CD4-positive, CD25-positive, alpha-beta regulatory T cell (primary cell): Measurements from ENCODE around the gene ZNF691. TPM values are rescaled to one million over a fixed set of nuclear protein-coding genes. Genes with fewer than 3 reads are reported as not detected.
A peak's percentile ranks its signal among the peaks of the same experiment; 100 is the strongest.

ENCODE experiments used
- ATAC-seq, 2 donors: fragments of 150-1000 bp; cut with Tn5 transposase; one replicate each; pipeline ENCODE4 v1.10.0; 2021; ENCODE audit warnings: low read depth in 2 of 2, moderate number of reproducible peaks in 2 of 2, moderate library complexity in 1 of 2
- DNase-seq, 3 donors: peaks; one replicate each; pipeline versions ENCODE4 v3.0.0 to v3.0.0-alpha.2; 2012 to 2022; ENCODE audit warnings: mixed read lengths in 1 of 3
- H3K27ac ChIP-seq: one replicate; pipeline ENCODE4 v1.7.0; 2013; ENCODE audit warnings: mild to moderate bottlenecking, low read length; ENCODE audit not compliant: insufficient read depth, poor library complexity, severe bottlenecking
- H3K27me3 ChIP-seq: one replicate; pipeline ENCODE4 v1.7.0; 2013; ENCODE audit warnings: low read length; ENCODE audit not compliant: control insufficient read depth, insufficient read depth
- H3K36me3 ChIP-seq: one replicate; pipeline ENCODE4 v1.7.0; 2013; ENCODE audit warnings: mild to moderate bottlenecking, low read length, moderate library complexity; ENCODE audit not compliant: control insufficient read depth, insufficient read depth
- H3K4me1 ChIP-seq: 2 replicates; pipeline ENCODE4 v1.7.0; 2013; ENCODE audit warnings: mild to moderate bottlenecking, low read length; ENCODE audit not compliant: insufficient read depth, control insufficient read depth, poor library complexity, severe bottlenecking
- H3K4me3 ChIP-seq: one replicate; pipeline ENCODE4 v1.7.0; 2013; ENCODE audit warnings: low read depth, mild to moderate bottlenecking, low read length, moderate library complexity
- H3K9me3 ChIP-seq, 2 experiments: 1 replicate in 1 of 2; 2 replicates in 1 of 2; pipeline ENCODE4 v1.7.0; 2013; ENCODE audit warnings: low read length in 2 of 2, mild to moderate bottlenecking in 1 of 2, moderate library complexity in 1 of 2; ENCODE audit not compliant: control insufficient read depth in 2 of 2
- H3K27ac Mint-ChIP-seq, 3 donors: one replicate each; pipeline ENCODE4 v1.8.0; 2020 to 2022; ENCODE audit warnings: mild to moderate bottlenecking in 3 of 3, mixed read lengths in 3 of 3, moderate library complexity in 2 of 3
- H3K27me3 Mint-ChIP-seq: one replicate; pipeline ENCODE4 v1.8.0; 2022; ENCODE audit warnings: mild to moderate bottlenecking, mixed read lengths
- H3K36me3 Mint-ChIP-seq: one replicate; pipeline ENCODE4 v1.8.0; 2020; ENCODE audit warnings: mixed read lengths
- H3K4me1 Mint-ChIP-seq, 4 donors: one replicate each; pipeline ENCODE4 v1.8.0; 2020 to 2022; ENCODE audit warnings: mixed read lengths in 4 of 4, mild to moderate bottlenecking in 1 of 4
- H3K4me3 Mint-ChIP-seq, 4 donors: one replicate each; pipeline ENCODE4 v1.8.0; 2020 to 2022; ENCODE audit warnings: mild to moderate bottlenecking in 4 of 4, mixed read lengths in 4 of 4, moderate library complexity in 3 of 4
- H3K9me3 Mint-ChIP-seq, 7 donors: one replicate each; pipeline ENCODE4 v1.8.0; 2020 to 2022; ENCODE audit warnings: mixed read lengths in 7 of 7, mild to moderate bottlenecking in 3 of 7, moderate library complexity in 2 of 7
- polyA plus RNA-seq, 4 donors: library from polyadenylated mRNA; unstranded; fragments of 300-500 nt; fragmentation: Illumina TruSeq; gene quantifications; one replicate each; pipeline ENCODE4 v1.2.3, GENCODE V29; 2021
- total RNA-seq: library from RNA; stranded (reverse); gene quantifications from one replicate; pipeline ENCODE4 v1.2.3, GENCODE V29; 2022

The ZNF691 gene
- total and polyA plus RNA-seq, 5 donors from 2014 or later: 5.3 to 13.7 (median 9.5) TPM

- no peak overlapping the region for H3K27ac Mint-ChIP-seq
- H3K27ac ChIP-seq: no peak overlapping the region
- no peak overlapping the region for H3K4me3 ChIP-seq
These were observed 23.5 kb upstream of the ZNF691 start for GRCh38 chr1:42822800-42823392.

GRCh38 chr1:42824481-42825035 lies 21.9 kb upstream of the ZNF691 start:
- no peak overlapping the region for H3K4me3 Mint-ChIP-seq
- peaks cover 9% of the 10 kb centered on the region for H3K36me3 Mint-ChIP-seq
- no peak for ATAC-seq
- Histone ChIP-seq H3K9me3 (no peaks in the 10 kb centered on the region), H3K27ac (no peak overlapping the region), H3K4me1 (no peaks in the 10 kb centered on the region), H3K4me3 (no peak overlapping the region), H3K27me3 (no peaks in the 10 kb centered on the region), H3K36me3 (no peaks in the 10 kb centered on the region)
- peaks cover 4 to 13% (median 6%) of the 10 kb centered on the region in 4 donors for H3K4me1 Mint-ChIP-seq
- peak overlapping the region in 1 of 3 donors; percentile 38 for H3K27ac Mint-ChIP-seq
- H3K27me3 Mint-ChIP-seq: no peaks in the 10 kb centered on the region
- DNase-seq: no peak
- H3K9me3 Mint-ChIP-seq: no peaks in the 10 kb centered on the region

More at GRCh38 chr1:42822800-42823392, 23.5 kb upstream of the ZNF691 start:
- Histone ChIP-seq H3K36me3 (no peaks in the 10 kb centered on the region), H3K27me3 (no peaks in the 10 kb centered on the region), H3K4me1 (peaks cover 1% of the 10 kb centered on the region), H3K9me3 (no peaks in the 10 kb centered on the region)
- Mint-ChIP-seq H3K4me3 (peak overlapping the region in 1 of 4 donors; percentile 81), H3K27me3 (no peaks in the 10 kb centered on the region), H3K36me3 (peaks cover 9% of the 10 kb centered on the region), H3K9me3 (peaks cover 0 to 2% (median 0%) of the 10 kb centered on the region in 7 donors), H3K4me1 (peaks cover 9 to 17% (median 13%) of the 10 kb centered on the region in 4 donors)
- DNase-seq (no peak), ATAC-seq (no peak)

- Histone ChIP-seq H3K4me3 (no peak overlapping the region), H3K27ac (no peak overlapping the region), H3K27me3 (no peaks in the 10 kb centered on the region), H3K36me3 (no peaks in the 10 kb centered on the region), H3K4me1 (no peaks in the 10 kb centered on the region), H3K9me3 (no peaks in the 10 kb centered on the region)
- H3K27me3 Mint-ChIP-seq: no peaks in the 10 kb centered on the region
- H3K36me3 Mint-ChIP-seq: peaks cover 6% of the 10 kb centered on the region
- ATAC-seq (no peak), DNase-seq (no peak)
- H3K4me3 Mint-ChIP-seq: no peak overlapping the region
- peaks cover 4 to 7% (median 5%) of the 10 kb centered on the region in 4 donors for H3K4me1 Mint-ChIP-seq
- no peak overlapping the region for H3K27ac Mint-ChIP-seq
- H3K9me3 Mint-ChIP-seq: no peaks in the 10 kb centered on the region
These were observed 21.2 kb upstream of the ZNF691 start for GRCh38 chr1:42825036-42825851.

- DNase-seq: no peak
- no peak overlapping the region for H3K4me3 ChIP-seq
- H3K27me3 Mint-ChIP-seq: no peaks in the 10 kb centered on the region
- no peak overlapping the region for H3K27ac Mint-ChIP-seq
- H3K9me3 ChIP-seq: no peaks in the 10 kb centered on the region
- no peaks in the 10 kb centered on the region for H3K4me1 Mint-ChIP-seq
- H3K27me3 ChIP-seq: no peaks in the 10 kb centered on the region
- H3K4me3 Mint-ChIP-seq: no peak overlapping the region
- peaks cover 4% of the 10 kb centered on the region for H3K36me3 Mint-ChIP-seq
- ATAC-seq: no peak
- no peaks in the 10 kb centered on the region for H3K9me3 Mint-ChIP-seq
- H3K36me3 ChIP-seq: no peaks in the 10 kb centered on the region
- H3K27ac ChIP-seq: no peak overlapping the region
- H3K4me1 ChIP-seq: no peaks in the 10 kb centered on the region
These were observed 15.8 kb upstream of the ZNF691 start for GRCh38 chr1:42830631-42831030.

- no peak for ATAC-seq
- Histone ChIP-seq H3K36me3 (no peaks in the 10 kb centered on the region), H3K4me1 (no peaks in the 10 kb centered on the region), H3K9me3 (no peaks in the 10 kb centered on the region), H3K4me3 (no peak overlapping the region), H3K27me3 (no peaks in the 10 kb centered on the region), H3K27ac (no peak overlapping the region)
- H3K4me3 Mint-ChIP-seq: no peak overlapping the region
- DNase-seq: no peak
- H3K36me3 Mint-ChIP-seq: peaks cover 11% of the 10 kb centered on the region
- H3K9me3 Mint-ChIP-seq: no peaks in the 10 kb centered on the region
- no peak overlapping the region for H3K27ac Mint-ChIP-seq
- H3K4me1 Mint-ChIP-seq: no peaks in the 10 kb centered on the region
- no peaks in the 10 kb centered on the region for H3K27me3 Mint-ChIP-seq
These were observed 15.1 kb upstream of the ZNF691 start for GRCh38 chr1:42831273-42831672.

- ATAC-seq: no peak
- H3K4me1 Mint-ChIP-seq: no peaks in the 10 kb centered on the region
These were observed 13.7 kb upstream of the ZNF691 start for GRCh38 chr1:42832641-42833240.

GRCh38 chr1:42833981-42834380 lies 12.4 kb upstream of the ZNF691 start:
- no peak for DNase-seq

More at GRCh38 chr1:42832641-42833240, 13.7 kb upstream of the ZNF691 start:
- Histone ChIP-seq H3K4me3 (no peak overlapping the region), H3K9me3 (no peaks in the 10 kb centered on the region), H3K27ac (no peak overlapping the region), H3K4me1 (no peaks in the 10 kb centered on the region), H3K36me3 (no peaks in the 10 kb centered on the region), H3K27me3 (no peaks in the 10 kb centered on the region)
- no peak overlapping the region for H3K27ac Mint-ChIP-seq
- H3K27me3 Mint-ChIP-seq: no peaks in the 10 kb centered on the region
- H3K4me3 Mint-ChIP-seq: no peak overlapping the region
- H3K9me3 Mint-ChIP-seq: no peaks in the 10 kb centered on the region
- DNase-seq: no peak
- peaks cover 15% of the 10 kb centered on the region for H3K36me3 Mint-ChIP-seq

More at GRCh38 chr1:42833981-42834380, 12.4 kb upstream of the ZNF691 start:
- H3K9me3 Mint-ChIP-seq: no peaks in the 10 kb centered on the region
- no peaks in the 10 kb centered on the region for H3K27me3 ChIP-seq
- no peak overlapping the region for H3K4me3 ChIP-seq
- no peaks in the 10 kb centered on the region for H3K36me3 ChIP-seq
- H3K4me1 Mint-ChIP-seq: peaks cover 0 to 3% (median 0%) of the 10 kb centered on the region in 4 donors
- H3K36me3 Mint-ChIP-seq: peaks cover 15% of the 10 kb centered on the region
- no peak for ATAC-seq
- H3K9me3 ChIP-seq: no peaks in the 10 kb centered on the region
- no peak overlapping the region for H3K27ac ChIP-seq
- H3K4me1 ChIP-seq: no peaks in the 10 kb centered on the region
- peak overlapping the region in 1 of 3 donors; percentile 91 for H3K27ac Mint-ChIP-seq
- H3K27me3 Mint-ChIP-seq: no peaks in the 10 kb centered on the region
- H3K4me3 Mint-ChIP-seq: no peak overlapping the region
